Right ventricle myocardium superior (tissue), 1 donor: ENCODE data around the gene BCL2L2. TPM values are rescaled to one million over a fixed set of nuclear protein-coding genes. Genes with fewer than 3 reads are reported as not detected.

ENCODE experiments used
- ATAC-seq: fragments of 200-7000 bp; cut with Tn5 transposase; one replicate; pipeline ENCODE4 v1.9.1; 2020; ENCODE audit warnings: mild to moderate bottlenecking; ENCODE audit not compliant: poor library complexity
- DNase-seq: peaks from one replicate; pipeline ENCODE4 v3.0.0-alpha.2; 2020
- intact Hi-C: fragments of 100-400 bp; cut with DNase I; formaldehyde crosslinking; loops from one replicate; pipeline ENCODE4 v1.11.2; 2022
- total RNA-seq: library from RNA; stranded (reverse); fragmentation: NEBNext Ultra II Directional; extraction: Animal tissue kit (Norgen Biotek cat#: 25700); gene quantifications from one replicate; pipeline ENCODE4 v1.2.1, GENCODE V29; 2021
- donor health status: DM: no; HTN: yes; CAD: no; lungs with severe emphysema.

The BCL2L2 gene
- total RNA-seq, 1 donor from 2014 or later = 37.3 TPM

- intact Hi-C loops = no loop called here
- ATAC-seq (no peak), DNase-seq (no peak)
These were observed 41.6 kb downstream of the BCL2L2 start for GRCh38 chr14:23348297-23348655.

DNA sequence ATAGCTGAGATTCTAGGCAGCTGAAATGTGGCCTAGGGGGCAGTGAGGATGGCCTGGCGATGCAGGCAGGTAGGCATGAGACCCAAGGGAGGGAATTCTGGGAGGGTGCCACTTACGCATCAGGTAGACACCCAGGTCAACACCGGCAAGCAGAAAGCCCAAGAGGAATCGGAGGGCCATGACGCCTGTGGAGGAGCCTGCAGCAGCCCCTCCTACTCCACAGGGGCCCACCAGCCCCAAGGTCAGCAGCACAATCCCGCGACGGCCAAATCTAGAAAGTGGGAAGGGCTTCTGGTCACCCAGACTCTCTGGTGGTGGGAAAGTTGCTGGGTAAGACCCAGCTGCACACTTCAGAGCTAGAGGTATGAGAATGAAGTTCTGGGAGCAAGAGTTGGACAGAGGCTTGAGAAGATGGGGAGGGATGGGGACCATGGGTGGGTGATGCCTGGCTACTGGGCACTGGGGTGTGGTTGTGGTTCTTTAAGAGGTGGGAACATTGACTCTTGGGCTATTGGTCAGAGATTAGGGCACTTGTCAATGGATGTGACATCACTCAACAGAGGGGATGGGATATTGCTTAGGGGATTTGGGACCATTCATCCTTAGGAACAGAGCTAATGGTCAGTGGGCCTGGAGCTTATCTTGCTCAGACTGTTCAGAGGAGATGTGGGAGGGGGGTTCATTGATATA lies 42.7 kb downstream of the BCL2L2 start:
- DNase-seq = no peak
- intact Hi-C loops = no loop called here
- ATAC-seq = no peak

GRCh38 chr14:23351681-23352505 lies 45.3 kb downstream of the BCL2L2 start:
- ATAC-seq (peak; percentile 45), DNase-seq (no peak)
- intact Hi-C loops = no loop called here

GRCh38 chr14:23352506-23353432 lies 46.1 kb downstream of the BCL2L2 start, which contains the start of gene SLC22A17:
Gene SLC22A17 (minus strand): TSS chr14:23352887.
- ATAC-seq (peak; percentile 92), DNase-seq (peak; percentile 85)
- intact Hi-C loops = no loop called here

- DNase-seq (no peak), ATAC-seq (no peak)
- intact Hi-C loops = no loop called here
These were observed 46.8 kb downstream of the BCL2L2 start for GRCh38 chr14:23353433-23353780.

DNA sequence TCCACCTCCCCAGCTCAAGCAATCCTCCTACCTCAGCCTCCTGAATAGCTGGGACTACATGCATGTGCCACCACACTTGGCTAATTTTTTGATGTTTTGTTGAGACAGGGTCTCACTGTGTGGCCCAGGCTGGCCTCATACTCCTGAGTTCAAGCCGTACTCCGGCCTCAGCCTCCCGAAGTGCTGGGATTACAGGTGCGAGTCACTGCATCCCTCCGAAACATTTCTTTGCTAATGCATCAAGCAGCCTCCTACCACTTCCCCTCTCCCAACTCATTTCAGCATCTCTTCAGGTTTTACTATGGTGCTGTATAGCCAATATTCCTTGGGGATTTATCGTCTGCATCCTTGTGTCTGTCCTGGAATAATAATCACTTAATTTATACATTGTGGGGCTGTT lies 48.4 kb downstream of the BCL2L2 start:
- ATAC-seq = no peak
- no peak for DNase-seq
- intact Hi-C loops = no loop called here

DNA sequence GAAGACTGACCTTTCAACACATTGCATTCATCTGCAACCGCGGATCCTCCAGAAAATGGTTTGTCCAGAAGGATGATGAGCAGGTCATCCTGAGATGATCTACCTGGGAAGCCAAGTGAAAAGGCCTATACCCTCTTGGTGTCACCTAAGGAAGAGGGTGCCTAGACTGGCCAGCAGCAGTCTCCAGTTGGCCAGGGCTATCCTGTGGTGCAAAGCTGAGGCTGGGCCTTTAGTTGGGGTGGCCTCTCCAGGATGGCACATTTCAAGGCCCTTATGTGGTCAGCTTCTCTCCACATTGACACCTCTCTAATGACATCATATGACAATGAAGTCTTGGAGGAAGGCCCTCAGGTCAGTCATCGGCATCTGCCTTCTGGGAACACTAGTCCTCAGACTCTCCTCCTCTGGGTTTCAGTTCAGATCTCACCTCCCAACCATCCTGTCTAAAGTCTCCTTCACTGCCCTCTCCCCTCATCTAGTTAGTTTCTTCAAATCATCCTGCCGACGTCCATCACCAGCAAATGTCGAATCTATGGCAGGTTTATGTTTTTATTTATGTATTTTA lies 49.3 kb downstream of the BCL2L2 start:
- ATAC-seq (no peak), DNase-seq (no peak)
- intact Hi-C loops = no loop called here

DNA sequence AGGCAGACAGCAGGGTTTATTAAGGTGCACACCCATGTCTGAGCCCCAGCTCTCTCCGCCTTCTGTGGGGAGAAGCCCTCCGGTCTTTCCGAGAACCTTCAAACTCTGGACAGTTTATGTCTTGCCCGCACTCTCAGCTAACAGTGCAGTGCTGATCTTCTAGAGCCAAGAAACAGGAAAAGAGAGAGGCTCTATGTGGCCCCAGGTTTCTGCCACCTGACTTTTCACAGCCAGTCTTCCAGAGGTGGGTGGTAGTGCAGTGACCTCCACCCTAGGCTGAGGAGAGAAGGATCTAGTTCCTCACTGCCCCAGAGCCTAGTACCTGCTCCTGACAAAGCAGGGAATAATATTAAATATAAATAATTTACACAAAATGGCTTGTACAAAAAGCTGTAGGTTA lies 50.0 kb downstream of the BCL2L2 start:
- ATAC-seq = no peak
- no peak for DNase-seq
- intact Hi-C loops = no loop called here

GRCh38 chr14:23357261-23357660 lies 50.6 kb downstream of the BCL2L2 start:
- ATAC-seq = no peak
- intact Hi-C loops = no loop called here
- no peak for DNase-seq

- no peak for DNase-seq
- ATAC-seq = peak; percentile 41
- intact Hi-C loops = no loop called here
These were observed 51.4 kb downstream of the BCL2L2 start for GRCh38 chr14:23358042-23358441.

- ATAC-seq = no peak
- intact Hi-C loops = no loop called here
- no peak for DNase-seq
These were observed 52.0 kb downstream of the BCL2L2 start for GRCh38 chr14:23358553-23359166.

GRCh38 chr14:23359167-23359626 lies 52.6 kb downstream of the BCL2L2 start:
- DNase-seq (no peak), ATAC-seq (no peak)
- intact Hi-C loops = no loop called here

DNA sequence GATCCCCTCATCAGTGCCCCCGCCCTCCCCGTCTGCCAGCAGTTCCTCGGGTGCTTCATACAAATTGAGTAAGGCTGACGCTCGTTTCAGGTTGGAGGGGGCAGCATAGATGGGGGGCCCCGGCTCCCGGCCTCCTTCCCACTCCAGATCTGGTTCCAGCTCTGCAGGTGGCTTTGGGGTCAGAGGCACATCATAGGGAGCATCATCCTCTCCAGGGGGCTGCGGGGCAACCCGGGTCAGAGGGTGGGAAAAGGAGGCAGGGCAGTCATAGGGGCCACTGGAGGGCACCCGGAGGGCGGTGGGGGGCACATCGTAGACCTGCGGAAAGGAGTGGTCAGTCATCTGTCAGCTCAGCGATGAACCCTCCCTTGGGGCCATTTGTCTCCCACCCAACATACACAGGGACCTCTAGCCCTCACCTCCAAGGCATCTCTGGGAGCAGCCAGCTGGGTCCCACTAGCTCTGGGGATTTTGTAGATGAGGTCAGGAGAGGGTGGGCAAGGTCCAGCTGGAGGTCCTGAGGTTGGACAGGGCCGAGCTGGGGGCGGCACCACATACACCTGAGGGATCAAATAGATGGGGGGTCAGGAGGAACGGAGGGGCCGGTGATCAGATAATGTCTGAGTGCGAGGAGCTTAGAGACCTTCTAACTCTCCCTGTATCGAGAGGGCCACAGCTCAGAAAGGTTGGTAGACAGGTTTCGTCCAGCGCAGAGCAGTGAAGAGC lies 53.3 kb downstream of the BCL2L2 start:
- intact Hi-C loops = no loop called here
- no peak for ATAC-seq
- DNase-seq = no peak

GRCh38 chr14:23360496-23360895 lies 53.9 kb downstream of the BCL2L2 start:
- DNase-seq (peak; percentile 54), ATAC-seq (peak; percentile 12)
- intact Hi-C loops = no loop called here

DNA sequence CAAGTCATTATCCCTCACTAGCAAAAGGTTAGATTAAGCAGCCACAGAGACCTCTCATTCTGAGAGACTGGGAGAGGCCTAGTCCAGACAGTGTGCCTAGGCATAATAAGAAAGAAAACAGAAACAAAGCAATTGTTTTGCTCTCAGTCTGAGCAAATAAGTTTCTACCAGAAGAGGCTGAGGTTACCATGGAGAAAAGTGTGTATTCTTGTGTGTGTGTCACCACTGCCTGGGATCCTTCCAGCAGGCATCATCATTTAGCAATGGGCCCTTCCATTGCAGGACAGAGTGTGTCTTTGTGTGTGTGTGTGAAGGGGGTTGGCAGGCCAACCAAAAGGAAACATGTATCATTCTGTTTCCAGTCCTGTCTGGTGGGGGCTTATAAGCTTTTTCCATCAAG lies 54.7 kb downstream of the BCL2L2 start:
- intact Hi-C loops = no loop called here
- ATAC-seq (no peak), DNase-seq (no peak)
